ENCODE results near the gene ZDHHC18.
"Not testable (repeated sequence)": the region's sequence is repeated elsewhere in the genome, so short reads cannot be mapped to it uniquely, and the experiment has no call there.

ZDHHC18 gene

GRCh38 chr1:26839339-26839722 lies 12.8 kb downstream of the ZDHHC18 start:
- no peak overlapping the region for H3K4me3 ChIP-seq (ENCODE audit: control insufficient read depth, low read depth, low read length)
- DNase-seq (ENCODE audit: low read depth): no peak
- no peak for TF ChIP-seq CTCF (IDR thresholded peaks at IDR 0.05; ENCODE audit: control insufficient read depth, insufficient read depth, low read depth, low read length, missing control alignments)

GRCh38 chr1:26839779-26840178 lies 13.3 kb downstream of the ZDHHC18 start:
- no peak for DNase-seq (ENCODE audit: low read depth)
- no peak for TF ChIP-seq CTCF (IDR thresholded peaks at IDR 0.05; ENCODE audit: control insufficient read depth, insufficient read depth, low read depth, low read length, missing control alignments)
- H3K4me3 ChIP-seq (ENCODE audit: control insufficient read depth, low read depth, low read length): no peak overlapping the region

- no peak overlapping the region for H3K4me3 ChIP-seq (ENCODE audit: control insufficient read depth, low read depth, low read length)
- no peak for TF ChIP-seq CTCF (IDR thresholded peaks at IDR 0.05; ENCODE audit: control insufficient read depth, insufficient read depth, low read depth, low read length, missing control alignments)
- DNase-seq (ENCODE audit: low read depth): no peak
Measured at GRCh38 chr1:26844424-26845196, 18.1 kb downstream of the ZDHHC18 start.

DNA sequence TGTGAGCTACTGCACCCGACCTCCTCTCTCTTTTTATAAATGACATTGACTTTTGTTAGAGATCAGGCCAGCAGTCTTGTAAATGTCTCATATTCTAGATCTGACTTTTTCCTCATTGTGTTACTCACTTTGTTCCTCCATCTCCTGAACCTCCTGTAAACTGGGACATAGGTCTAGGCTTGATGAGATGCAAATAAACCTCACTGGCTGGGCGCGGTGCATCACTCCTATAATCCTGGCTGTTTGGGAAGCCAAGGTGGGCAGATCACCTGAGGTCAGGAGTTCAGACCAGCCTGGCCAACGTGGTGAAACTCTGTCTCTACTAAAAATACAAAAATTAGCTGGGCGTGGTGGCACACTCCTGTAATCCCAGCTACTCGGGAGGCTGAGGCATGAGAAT lies 21.3 kb downstream of the ZDHHC18 start:
- not testable (repeated sequence) for H3K4me3 ChIP-seq (ENCODE audit: control insufficient read depth, low read depth, low read length); DNase-seq (ENCODE audit: low read depth)

- DNase-seq (ENCODE audit: low read depth): no peak
- H3K4me3 ChIP-seq (ENCODE audit: control insufficient read depth, low read depth, low read length): no peak overlapping the region
- no peak for TF ChIP-seq CTCF (IDR thresholded peaks at IDR 0.05; ENCODE audit: control insufficient read depth, insufficient read depth, low read depth, low read length, missing control alignments)
Measured at GRCh38 chr1:26848499-26848898, 22.0 kb downstream of the ZDHHC18 start.

- no peak for TF ChIP-seq CTCF (IDR thresholded peaks at IDR 0.05; ENCODE audit: control insufficient read depth, insufficient read depth, low read depth, low read length, missing control alignments)
- H3K4me3 ChIP-seq (ENCODE audit: control insufficient read depth, low read depth, low read length): no peak overlapping the region
- DNase-seq (ENCODE audit: low read depth): peak; percentile 69
Measured at GRCh38 chr1:26848941-26849774, 22.7 kb downstream of the ZDHHC18 start.

DNA sequence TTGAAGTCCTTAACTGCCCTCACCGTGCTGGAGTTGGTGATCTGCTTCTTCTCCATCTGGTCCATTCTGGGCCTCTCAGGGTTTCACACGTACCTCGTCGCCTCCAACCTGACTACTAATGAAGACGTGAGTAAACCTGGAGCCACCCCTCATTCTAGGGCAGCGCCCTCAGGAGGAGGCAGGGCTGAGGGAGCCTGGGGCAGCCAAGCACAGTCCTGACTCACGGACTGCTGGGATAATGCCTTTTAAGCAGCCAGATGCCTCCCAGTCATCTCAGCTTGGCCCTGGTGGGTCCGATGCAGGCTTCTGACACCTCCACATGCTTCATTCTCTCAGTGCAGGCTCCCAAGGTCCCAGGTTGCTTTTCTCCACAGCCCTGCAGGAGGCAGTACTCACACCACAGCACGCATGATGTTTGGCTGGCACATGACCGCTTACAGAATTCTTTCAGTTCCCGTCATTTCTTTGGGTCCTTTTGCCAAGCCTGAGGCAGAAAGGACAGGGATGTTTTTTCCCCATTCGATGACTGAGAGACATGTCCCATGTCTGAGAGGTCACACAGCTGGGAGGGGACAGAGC lies 24.7 kb downstream of the ZDHHC18 start:
- H3K4me3 ChIP-seq (ENCODE audit: control insufficient read depth, low read depth, low read length): no peak overlapping the region
- TF ChIP-seq CTCF (IDR thresholded peaks at IDR 0.05; ENCODE audit: control insufficient read depth, insufficient read depth, low read depth, low read length, missing control alignments): no peak
- DNase-seq (ENCODE audit: low read depth): no peak
